ENCODE data around the gene GALNT2. TPM values are rescaled to one million over a fixed set of nuclear protein-coding genes. Genes with fewer than 3 reads are reported as not detected.

Gene GALNT2
- total and polyA plus RNA-seq, 9 of the 15 experiments (the other 6 are each of a cell fraction or from before 2014, with no cell fraction given) = 1.6 to 106 (median 51.9) TPM

GRCh38 chr1:230149751-230150584, 82.9 kb downstream of the GALNT2 start (continued):
- TF ChIP-seq, protein P1, sequence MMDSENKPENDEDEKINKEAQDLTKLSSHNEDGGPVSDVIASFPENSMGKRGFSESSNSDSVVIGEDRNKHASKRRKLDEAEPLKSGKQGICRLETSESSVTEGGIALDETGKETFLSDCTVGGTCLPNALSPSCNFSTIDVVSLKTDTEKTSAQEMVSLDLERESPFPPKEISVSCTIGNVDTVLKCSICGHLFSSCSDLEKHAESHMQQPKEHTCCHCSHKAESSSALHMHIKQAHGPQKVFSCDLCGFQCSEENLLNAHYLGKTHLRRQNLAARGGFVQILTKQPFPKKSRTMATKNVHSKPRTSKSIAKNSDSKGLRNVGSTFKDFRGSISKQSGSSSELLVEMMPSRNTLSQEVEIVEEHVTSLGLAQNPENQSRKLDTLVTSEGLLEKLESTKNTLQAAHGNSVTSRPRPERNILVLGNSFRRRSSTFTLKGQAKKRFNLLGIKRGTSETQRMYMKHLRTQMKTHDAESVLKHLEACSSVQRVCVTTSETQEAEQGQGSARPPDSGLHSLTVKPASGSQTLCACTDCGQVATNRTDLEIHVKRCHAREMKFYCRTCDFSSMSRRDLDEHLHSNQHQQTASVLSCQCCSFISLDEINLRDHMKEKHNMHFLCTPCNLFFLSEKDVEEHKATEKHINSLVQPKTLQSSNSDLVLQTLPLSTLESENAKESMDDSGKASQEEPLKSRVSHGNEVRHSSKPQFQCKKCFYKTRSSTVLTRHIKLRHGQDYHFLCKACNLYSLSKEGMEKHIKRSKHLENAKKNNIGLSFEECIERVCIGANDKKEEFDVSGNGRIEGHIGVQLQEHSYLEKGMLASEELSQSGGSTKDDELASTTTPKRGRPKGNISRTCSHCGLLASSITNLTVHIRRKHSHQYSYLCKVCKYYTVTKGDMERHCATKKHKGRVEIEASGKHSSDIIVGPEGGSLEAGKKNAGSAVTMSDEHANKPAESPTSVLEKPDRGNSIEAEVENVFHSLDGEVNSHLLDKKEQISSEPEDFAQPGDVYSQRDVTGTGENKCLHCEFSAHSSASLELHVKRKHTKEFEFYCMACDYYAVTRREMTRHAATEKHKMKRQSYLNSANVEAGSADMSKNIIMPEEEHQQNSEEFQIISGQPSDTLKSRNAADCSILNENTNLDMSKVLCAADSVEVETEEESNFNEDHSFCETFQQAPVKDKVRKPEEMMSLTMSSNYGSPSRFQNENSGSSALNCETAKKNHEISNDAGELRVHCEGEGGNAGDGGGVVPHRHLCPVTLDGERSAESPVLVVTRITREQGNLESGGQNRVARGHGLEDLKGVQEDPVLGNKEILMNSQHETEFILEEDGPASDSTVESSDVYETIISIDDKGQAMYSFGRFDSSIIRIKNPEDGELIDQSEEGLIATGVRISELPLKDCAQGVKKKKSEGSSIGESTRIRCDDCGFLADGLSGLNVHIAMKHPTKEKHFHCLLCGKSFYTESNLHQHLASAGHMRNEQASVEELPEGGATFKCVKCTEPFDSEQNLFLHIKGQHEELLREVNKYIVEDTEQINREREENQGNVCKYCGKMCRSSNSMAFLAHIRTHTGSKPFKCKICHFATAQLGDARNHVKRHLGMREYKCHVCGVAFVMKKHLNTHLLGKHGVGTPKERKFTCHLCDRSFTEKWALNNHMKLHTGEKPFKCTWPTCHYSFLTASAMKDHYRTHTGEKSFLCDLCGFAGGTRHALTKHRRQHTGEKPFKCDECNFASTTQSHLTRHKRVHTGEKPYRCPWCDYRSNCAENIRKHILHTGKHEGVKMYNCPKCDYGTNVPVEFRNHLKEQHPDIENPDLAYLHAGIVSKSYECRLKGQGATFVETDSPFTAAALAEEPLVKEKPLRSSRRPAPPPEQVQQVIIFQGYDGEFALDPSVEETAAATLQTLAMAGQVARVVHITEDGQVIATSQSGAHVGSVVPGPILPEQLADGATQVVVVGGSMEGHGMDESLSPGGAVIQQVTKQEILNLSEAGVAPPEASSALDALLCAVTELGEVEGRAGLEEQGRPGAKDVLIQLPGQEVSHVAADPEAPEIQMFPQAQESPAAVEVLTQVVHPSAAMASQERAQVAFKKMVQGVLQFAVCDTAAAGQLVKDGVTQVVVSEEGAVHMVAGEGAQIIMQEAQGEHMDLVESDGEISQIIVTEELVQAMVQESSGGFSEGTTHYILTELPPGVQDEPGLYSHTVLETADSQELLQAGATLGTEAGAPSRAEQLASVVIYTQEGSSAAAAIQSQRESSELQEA (IDR thresholded peaks at IDR 0.05; ENCODE audit: low read depth) = no peak
- no peak for TF ChIP-seq PCBP2 (IDR thresholded peaks at IDR 0.05; ENCODE audit: low read depth, low read length, poor library complexity, severe bottlenecking)
- TF ChIP-seq TBL1XR1 (IDR thresholded peaks at IDR 0.05; ENCODE audit: low read length in 2 of 2) = no peak
- peak; percentile 21 to 45 (median 28); a peak in 3 of 6 replicates for TF ChIP-seq CTCF (IDR thresholded peaks at IDR 0.05 in 2 of 3, conservative IDR thresholded peaks at IDR 0.05 in 1 of 3; ENCODE audit: insufficient read depth in 2 of 3, low read depth in 1 of 3, low read length in 3 of 3)
- TF ChIP-seq, protein P2, sequence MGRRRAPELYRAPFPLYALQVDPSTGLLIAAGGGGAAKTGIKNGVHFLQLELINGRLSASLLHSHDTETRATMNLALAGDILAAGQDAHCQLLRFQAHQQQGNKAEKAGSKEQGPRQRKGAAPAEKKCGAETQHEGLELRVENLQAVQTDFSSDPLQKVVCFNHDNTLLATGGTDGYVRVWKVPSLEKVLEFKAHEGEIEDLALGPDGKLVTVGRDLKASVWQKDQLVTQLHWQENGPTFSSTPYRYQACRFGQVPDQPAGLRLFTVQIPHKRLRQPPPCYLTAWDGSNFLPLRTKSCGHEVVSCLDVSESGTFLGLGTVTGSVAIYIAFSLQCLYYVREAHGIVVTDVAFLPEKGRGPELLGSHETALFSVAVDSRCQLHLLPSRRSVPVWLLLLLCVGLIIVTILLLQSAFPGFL (CRISPR knock-in tag; IDR thresholded peaks at IDR 0.05) = no peak
- no peak for TF ChIP-seq TSC22D4 (tag; IDR thresholded peaks at IDR 0.05)
- TF ChIP-seq ID3 (CRISPR knock-in tag; IDR thresholded peaks at IDR 0.05) = no peak
- no peak for TF ChIP-seq ID3 (tag; IDR thresholded peaks at IDR 0.05)
- TF ChIP-seq TCF7 (IDR thresholded peaks at IDR 0.05; ENCODE audit: borderline replicate concordance) = no peak
- TF ChIP-seq TOE1 (IDR thresholded peaks at IDR 0.05; ENCODE audit: borderline replicate concordance) = no peak
- no peak for TF ChIP-seq TOE1 (CRISPR knock-in tag; IDR thresholded peaks at IDR 0.05; ENCODE audit: borderline replicate concordance, low read depth)
- no peak for TF ChIP-seq CBX2 (IDR thresholded peaks at IDR 0.05; ENCODE audit: insufficient read depth, low read length, poor library complexity, severe bottlenecking)
- peak; percentile 24; the same call in 1 of the 2 replicates for TF ChIP-seq ZBTB7A (IDR thresholded peaks at IDR 0.05; ENCODE audit: borderline replicate concordance, control insufficient read depth, low read depth, low read length)
- TF ChIP-seq ZNF12 (CRISPR knock-in tag; IDR thresholded peaks at IDR 0.05) = no peak

All from K562 (cell line).